H1 (cell line): ENCODE data around the gene NKG7. TPM values are rescaled to one million over a fixed set of nuclear protein-coding genes. Genes with fewer than 3 reads are reported as not detected.

ENCODE experiments used
- FOSL1 ChIP-seq: IDR thresholded peaks from 2 replicates; pipeline ENCODE4 v1.6.1; 2011; ENCODE audit warnings: mild to moderate bottlenecking, low read depth, low read length, moderate library complexity; ENCODE audit not compliant: insufficient read depth
- MAFK ChIP-seq: IDR thresholded peaks from 2 replicates; pipeline ENCODE4 v1.6.1; 2012; ENCODE audit warnings: low read depth, mild to moderate bottlenecking, improper control_type of control experiment, low read length
- NRF1 ChIP-seq: IDR thresholded peaks from 2 replicates; pipeline ENCODE4 v1.6.1; 2011; ENCODE audit warnings: mild to moderate bottlenecking, low read depth, low read length, improper control_type of control experiment
- PHF8 ChIP-seq: fragments of 200-600 bp; sonication (generic); conservative IDR thresholded peaks from 2 replicates; pipeline ENCODE4 v1.7.1; 2012; ENCODE audit warnings: low read depth, mild to moderate bottlenecking, inconsistent platforms, low read length, moderate library complexity
- ZNF274 ChIP-seq: IDR thresholded peaks from 2 replicates; pipeline ENCODE4 v1.7.0; 2012; ENCODE audit warnings: low read length, borderline replicate concordance; ENCODE audit errors: extremely low read depth
- polyA plus RNA-seq, 7 experiments: library from polyadenylated mRNA; depleted of rRNA in 3 of 7; stranded (reverse) in 5 of 7; unstranded in 2 of 7; fragments of >200 nt in 5 of 7; fragments of 200-250 nt in 2 of 7; gene quantifications; 1 replicate in 5 of 7; 2 replicates in 1 of 7; 4 replicates in 1 of 7; pipeline versions ENCODE4 v1.2.1 to v1.2.3, GENCODE V29; 2011 to 2013; ENCODE audit warnings: missing spikeins in 2 of 7, mixed read lengths in 2 of 7
- total RNA-seq: library from RNA; stranded (reverse); fragmentation: NEBNext Ultra II Directional; extraction: Animal tissue kit (Norgen Biotek cat#: 25700); gene quantifications from 2 replicates; pipeline ENCODE4 v1.2.1, GENCODE V29; 2021

The NKG7 gene
- total and polyA plus RNA-seq, 2 of the 8 experiments (the other 6 are each of a cell fraction or from before 2014, with no cell fraction given) = not detected

DNA sequence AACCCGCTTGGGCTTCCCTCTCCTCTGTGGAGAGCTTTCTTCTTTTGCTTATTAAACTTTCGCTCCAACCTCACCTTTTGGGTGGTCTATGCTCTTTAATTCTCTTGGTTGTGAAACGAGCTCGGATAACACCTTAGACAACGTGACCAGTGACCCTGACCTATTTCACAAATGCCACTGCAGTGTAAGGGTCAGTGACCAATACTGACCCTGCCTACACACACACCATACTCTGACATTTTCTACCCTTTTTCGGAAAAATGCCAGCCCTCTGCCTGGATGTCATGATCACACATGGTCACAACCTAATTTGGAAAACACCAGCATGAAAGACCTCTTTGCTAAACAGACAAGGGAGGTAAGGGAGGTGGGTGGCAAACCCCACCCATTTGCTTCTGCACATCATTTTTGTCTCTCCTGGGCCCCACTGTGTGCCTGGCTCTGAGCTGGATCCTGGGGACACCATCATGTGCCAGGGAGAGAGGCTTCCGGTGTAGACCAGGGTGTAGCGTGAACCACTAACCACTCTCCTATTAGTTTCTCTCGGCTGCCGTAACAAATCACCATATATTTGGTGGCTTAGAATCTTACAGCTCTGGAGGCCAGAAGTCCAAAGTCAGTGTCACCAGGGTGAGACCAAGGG, 16.2 kb downstream of the NKG7 start (continued):
- TF ChIP-seq ZNF274 = no peak
- TF ChIP-seq FOSL1 = no peak
- TF ChIP-seq PHF8 = no peak
- TF ChIP-seq NRF1 = no peak
- no peak for TF ChIP-seq MAFK
